Ishikawa (cell line): ENCODE data around the gene ARID1B.

Source experiments
- CEBPB ChIP-seq: IDR thresholded peaks from 2 replicates; pipeline ENCODE4 v1.6.1; 2012
- CREB1 ChIP-seq: IDR thresholded peaks from 2 replicates; pipeline ENCODE4 v1.6.1; 2012; ENCODE audit warnings: low read depth
- EGR1 ChIP-seq: IDR thresholded peaks from 2 replicates; pipeline ENCODE4 v1.6.1; 2012
- EP300 ChIP-seq: IDR thresholded peaks from 2 replicates; pipeline ENCODE4 v1.6.1; 2012; ENCODE audit warnings: borderline replicate concordance
- FOXM1 ChIP-seq: IDR thresholded peaks from 2 replicates; pipeline ENCODE4 v1.6.1; 2012; ENCODE audit warnings: low read depth, borderline replicate concordance
- NFIC ChIP-seq: IDR thresholded peaks from 2 replicates; pipeline ENCODE4 v1.6.1; 2012
- RAD21 ChIP-seq: IDR thresholded peaks from 2 replicates; pipeline ENCODE4 v1.6.1; 2012; ENCODE audit warnings: low read depth
- TAF1 ChIP-seq: IDR thresholded peaks from 2 replicates; pipeline ENCODE4 v1.6.1; 2012; ENCODE audit warnings: low read depth, mild to moderate bottlenecking
- TCF12 ChIP-seq: IDR thresholded peaks from 2 replicates; pipeline ENCODE4 v1.6.1; 2012; ENCODE audit warnings: low read depth
- TEAD4 ChIP-seq: IDR thresholded peaks from 2 replicates; pipeline ENCODE4 v1.6.1; 2012
- YY1 ChIP-seq: IDR thresholded peaks from 2 replicates; pipeline ENCODE4 v1.6.1; 2012; ENCODE audit warnings: low read depth
- ZBTB7A ChIP-seq: IDR thresholded peaks from 2 replicates; pipeline ENCODE4 v1.6.1; 2012; ENCODE audit warnings: low read depth
- TF ChIP-seq, protein P1 (sequence below): IDR thresholded peaks from 2 replicates; pipeline ENCODE4 v1.6.1; 2012
- TF ChIP-seq, protein P2 (sequence below): IDR thresholded peaks from 2 replicates; pipeline ENCODE4 v1.6.1; 2012; ENCODE audit warnings: low read depth, mild to moderate bottlenecking
- TF ChIP-seq, protein P3 (sequence below): IDR thresholded peaks from 2 replicates; pipeline ENCODE4 v1.6.1; 2012

The ARID1B gene

DNA sequence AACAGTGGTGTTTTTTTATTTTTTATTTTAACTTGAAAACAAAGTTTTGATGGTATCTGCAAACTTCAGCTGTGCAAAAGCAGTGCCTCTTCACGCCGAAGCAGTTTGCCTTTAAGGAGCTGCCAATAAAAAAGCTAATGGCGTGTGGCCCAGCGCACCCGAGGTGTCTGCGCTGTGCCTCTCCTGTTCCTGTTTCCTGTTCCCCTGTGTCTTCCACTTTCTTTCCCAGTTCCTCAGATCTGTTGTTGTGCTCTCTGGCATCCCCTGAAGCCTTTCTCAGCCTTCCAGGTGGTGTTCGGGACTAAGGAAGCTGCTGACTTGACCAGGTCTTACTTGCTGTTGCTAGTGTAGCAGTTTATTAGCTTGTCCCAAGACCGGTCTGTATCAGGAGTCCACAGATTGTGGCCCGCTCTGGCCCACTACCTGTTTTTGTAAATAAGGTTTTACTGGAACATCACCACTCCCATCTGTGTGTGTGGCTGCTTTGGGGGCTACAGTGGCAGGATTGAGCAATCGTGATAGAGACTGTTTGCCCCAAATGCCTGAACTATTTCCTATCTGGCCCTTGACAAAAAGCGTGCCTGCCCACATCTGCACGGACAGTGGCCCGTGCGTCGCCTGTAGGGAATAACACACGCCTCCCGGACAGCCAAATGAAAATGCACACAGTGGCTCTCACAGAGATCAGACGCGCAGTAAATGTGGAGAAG, 367.8 kb downstream of the ARID1B start:
- TF ChIP-seq CREB1 (no peak), RAD21 (no peak), NFIC (no peak), TEAD4 (no peak), EP300 (no peak), FOXM1 (no peak), ZBTB7A (no peak), TCF12 (no peak), EGR1 (no peak), YY1 (no peak), TAF1 (no peak), CEBPB (no peak)
- TF ChIP-seq, protein P1, sequence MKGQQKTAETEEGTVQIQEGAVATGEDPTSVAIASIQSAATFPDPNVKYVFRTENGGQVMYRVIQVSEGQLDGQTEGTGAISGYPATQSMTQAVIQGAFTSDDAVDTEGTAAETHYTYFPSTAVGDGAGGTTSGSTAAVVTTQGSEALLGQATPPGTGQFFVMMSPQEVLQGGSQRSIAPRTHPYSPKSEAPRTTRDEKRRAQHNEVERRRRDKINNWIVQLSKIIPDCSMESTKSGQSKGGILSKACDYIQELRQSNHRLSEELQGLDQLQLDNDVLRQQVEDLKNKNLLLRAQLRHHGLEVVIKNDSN, result no peak
- TF ChIP-seq, protein P2, sequence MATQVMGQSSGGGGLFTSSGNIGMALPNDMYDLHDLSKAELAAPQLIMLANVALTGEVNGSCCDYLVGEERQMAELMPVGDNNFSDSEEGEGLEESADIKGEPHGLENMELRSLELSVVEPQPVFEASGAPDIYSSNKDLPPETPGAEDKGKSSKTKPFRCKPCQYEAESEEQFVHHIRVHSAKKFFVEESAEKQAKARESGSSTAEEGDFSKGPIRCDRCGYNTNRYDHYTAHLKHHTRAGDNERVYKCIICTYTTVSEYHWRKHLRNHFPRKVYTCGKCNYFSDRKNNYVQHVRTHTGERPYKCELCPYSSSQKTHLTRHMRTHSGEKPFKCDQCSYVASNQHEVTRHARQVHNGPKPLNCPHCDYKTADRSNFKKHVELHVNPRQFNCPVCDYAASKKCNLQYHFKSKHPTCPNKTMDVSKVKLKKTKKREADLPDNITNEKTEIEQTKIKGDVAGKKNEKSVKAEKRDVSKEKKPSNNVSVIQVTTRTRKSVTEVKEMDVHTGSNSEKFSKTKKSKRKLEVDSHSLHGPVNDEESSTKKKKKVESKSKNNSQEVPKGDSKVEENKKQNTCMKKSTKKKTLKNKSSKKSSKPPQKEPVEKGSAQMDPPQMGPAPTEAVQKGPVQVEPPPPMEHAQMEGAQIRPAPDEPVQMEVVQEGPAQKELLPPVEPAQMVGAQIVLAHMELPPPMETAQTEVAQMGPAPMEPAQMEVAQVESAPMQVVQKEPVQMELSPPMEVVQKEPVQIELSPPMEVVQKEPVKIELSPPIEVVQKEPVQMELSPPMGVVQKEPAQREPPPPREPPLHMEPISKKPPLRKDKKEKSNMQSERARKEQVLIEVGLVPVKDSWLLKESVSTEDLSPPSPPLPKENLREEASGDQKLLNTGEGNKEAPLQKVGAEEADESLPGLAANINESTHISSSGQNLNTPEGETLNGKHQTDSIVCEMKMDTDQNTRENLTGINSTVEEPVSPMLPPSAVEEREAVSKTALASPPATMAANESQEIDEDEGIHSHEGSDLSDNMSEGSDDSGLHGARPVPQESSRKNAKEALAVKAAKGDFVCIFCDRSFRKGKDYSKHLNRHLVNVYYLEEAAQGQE, result no peak
- TF ChIP-seq, protein P3, sequence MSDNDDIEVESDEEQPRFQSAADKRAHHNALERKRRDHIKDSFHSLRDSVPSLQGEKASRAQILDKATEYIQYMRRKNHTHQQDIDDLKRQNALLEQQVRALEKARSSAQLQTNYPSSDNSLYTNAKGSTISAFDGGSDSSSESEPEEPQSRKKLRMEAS, result no peak

DNA sequence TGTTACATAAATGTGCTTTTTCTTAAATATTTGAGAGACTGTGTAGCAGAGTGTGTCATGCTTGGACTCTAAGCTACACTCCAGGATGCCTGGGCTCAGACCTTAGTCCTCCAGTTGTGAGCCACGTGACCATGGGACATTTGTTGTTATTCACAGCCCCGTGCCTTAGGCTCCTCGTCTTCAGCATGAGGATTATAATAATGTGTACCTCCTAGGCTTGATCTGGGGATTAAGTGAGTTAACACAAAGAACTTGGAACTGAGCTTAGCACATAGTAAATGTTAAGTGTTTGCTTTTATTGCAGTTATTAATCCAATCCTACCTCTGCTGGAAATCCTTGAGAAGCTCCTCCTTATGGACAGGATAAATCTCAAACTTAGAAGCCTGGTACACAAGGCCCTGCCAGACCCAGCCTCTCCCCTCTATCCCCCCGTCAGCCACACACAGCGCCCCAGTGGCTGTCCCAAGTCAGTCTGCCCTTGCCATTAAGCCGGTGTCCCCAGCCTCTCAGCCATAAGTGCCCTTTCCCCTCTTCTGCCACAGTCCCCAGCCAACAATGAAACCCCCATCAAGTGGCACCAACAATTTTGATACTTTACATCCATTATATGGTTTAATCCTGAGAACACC, 368.6 kb downstream of the ARID1B start:
- TF ChIP-seq, protein P3, result no peak
- TF ChIP-seq TEAD4, result no peak
- TF ChIP-seq, protein P1, result no peak
- TF ChIP-seq, protein P2, result no peak

DNA sequence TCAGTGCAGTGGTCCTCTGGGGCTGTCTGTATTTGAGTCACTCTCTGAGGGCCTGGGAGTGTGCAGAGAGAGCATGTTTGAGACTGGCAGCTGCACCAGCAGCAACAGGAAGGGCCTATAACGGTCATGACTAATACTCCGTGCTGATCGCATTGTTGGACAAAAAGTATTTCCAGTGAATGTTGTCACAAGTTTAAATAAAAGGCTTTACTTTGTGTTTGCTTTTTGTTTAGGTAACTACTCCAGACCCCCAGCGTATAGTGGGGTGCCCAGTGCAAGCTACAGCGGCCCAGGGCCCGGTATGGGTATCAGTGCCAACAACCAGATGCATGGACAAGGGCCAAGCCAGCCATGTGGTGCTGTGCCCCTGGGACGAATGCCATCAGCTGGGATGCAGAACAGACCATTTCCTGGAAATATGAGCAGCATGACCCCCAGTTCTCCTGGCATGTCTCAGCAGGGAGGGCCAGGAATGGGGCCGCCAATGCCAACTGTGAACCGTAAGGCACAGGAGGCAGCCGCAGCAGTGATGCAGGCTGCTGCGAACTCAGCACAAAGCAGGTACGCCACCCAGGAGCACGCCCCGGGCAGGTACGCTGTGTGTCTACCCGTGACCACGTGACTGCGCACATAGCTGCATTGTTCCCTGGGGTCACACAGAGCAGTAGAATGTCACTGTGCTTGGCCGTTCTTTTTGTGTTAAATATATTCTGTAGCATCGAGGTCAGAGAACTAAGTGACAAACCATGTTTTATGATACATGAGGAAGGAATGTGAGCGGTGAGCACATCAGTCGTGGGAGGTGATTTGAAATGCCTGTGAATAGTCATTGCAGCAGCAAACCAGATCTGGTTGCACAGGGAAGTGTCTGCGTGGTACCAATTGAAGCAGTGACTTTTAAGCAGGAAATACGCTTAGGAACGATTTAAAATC, 371.5 kb downstream of the ARID1B start:
- TF ChIP-seq, protein P1, result peak; percentile 95
- peak; percentile 97 for TF ChIP-seq NFIC
- no peak for TF ChIP-seq TAF1
- peak; percentile 51; the same call in 1 of the 2 replicates for TF ChIP-seq CEBPB
- peak; percentile 49; the same call in 1 of the 2 replicates for TF ChIP-seq YY1
- TF ChIP-seq, protein P3, result peak; percentile 89
- peak; percentile 92 for TF ChIP-seq TCF12
- TF ChIP-seq CREB1, result no peak
- TF ChIP-seq FOXM1, result peak; percentile 50; the same call in 1 of the 2 replicates
- TF ChIP-seq RAD21, result peak; percentile 16; the same call in 1 of the 2 replicates
- TF ChIP-seq ZBTB7A, result no peak
- TF ChIP-seq TEAD4, result peak; percentile 85
- peak; percentile 84 for TF ChIP-seq EP300
- TF ChIP-seq EGR1, result no peak; the same call in 1 of the 2 replicates
- TF ChIP-seq, protein P2, result no peak
